ENCODE results near the gene ARL3.
A peak's percentile ranks its signal among the peaks of the same experiment; 100 is the strongest.

- TF ChIP-seq, protein P1, sequence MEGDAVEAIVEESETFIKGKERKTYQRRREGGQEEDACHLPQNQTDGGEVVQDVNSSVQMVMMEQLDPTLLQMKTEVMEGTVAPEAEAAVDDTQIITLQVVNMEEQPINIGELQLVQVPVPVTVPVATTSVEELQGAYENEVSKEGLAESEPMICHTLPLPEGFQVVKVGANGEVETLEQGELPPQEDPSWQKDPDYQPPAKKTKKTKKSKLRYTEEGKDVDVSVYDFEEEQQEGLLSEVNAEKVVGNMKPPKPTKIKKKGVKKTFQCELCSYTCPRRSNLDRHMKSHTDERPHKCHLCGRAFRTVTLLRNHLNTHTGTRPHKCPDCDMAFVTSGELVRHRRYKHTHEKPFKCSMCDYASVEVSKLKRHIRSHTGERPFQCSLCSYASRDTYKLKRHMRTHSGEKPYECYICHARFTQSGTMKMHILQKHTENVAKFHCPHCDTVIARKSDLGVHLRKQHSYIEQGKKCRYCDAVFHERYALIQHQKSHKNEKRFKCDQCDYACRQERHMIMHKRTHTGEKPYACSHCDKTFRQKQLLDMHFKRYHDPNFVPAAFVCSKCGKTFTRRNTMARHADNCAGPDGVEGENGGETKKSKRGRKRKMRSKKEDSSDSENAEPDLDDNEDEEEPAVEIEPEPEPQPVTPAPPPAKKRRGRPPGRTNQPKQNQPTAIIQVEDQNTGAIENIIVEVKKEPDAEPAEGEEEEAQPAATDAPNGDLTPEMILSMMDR (IDR thresholded peaks at IDR 0.05), result no peak; the same call in 1 of the 2 replicates
- TF ChIP-seq SIN3A (IDR thresholded peaks at IDR 0.05; ENCODE audit: borderline replicate concordance, insufficient read depth, low read depth, low read length), result peak; percentile 69
- TF ChIP-seq POLR2AphosphoS5 (IDR thresholded peaks at IDR 0.05; ENCODE audit: low read depth, low read length), result peak; percentile 76; the same call in 1 of the 2 replicates
- TF ChIP-seq, protein P2, sequence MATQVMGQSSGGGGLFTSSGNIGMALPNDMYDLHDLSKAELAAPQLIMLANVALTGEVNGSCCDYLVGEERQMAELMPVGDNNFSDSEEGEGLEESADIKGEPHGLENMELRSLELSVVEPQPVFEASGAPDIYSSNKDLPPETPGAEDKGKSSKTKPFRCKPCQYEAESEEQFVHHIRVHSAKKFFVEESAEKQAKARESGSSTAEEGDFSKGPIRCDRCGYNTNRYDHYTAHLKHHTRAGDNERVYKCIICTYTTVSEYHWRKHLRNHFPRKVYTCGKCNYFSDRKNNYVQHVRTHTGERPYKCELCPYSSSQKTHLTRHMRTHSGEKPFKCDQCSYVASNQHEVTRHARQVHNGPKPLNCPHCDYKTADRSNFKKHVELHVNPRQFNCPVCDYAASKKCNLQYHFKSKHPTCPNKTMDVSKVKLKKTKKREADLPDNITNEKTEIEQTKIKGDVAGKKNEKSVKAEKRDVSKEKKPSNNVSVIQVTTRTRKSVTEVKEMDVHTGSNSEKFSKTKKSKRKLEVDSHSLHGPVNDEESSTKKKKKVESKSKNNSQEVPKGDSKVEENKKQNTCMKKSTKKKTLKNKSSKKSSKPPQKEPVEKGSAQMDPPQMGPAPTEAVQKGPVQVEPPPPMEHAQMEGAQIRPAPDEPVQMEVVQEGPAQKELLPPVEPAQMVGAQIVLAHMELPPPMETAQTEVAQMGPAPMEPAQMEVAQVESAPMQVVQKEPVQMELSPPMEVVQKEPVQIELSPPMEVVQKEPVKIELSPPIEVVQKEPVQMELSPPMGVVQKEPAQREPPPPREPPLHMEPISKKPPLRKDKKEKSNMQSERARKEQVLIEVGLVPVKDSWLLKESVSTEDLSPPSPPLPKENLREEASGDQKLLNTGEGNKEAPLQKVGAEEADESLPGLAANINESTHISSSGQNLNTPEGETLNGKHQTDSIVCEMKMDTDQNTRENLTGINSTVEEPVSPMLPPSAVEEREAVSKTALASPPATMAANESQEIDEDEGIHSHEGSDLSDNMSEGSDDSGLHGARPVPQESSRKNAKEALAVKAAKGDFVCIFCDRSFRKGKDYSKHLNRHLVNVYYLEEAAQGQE (IDR thresholded peaks at IDR 0.05; ENCODE audit: insufficient read depth in 1 of 2, low read depth in 2 of 2, low read length in 1 of 2), result no peak
- peak; percentile 99 for TF ChIP-seq TCF7L2 (IDR thresholded peaks at IDR 0.05; ENCODE audit: low read depth, low read length)
These were observed 72.1 kb downstream of the ARL3 start for GRCh38 chr10:102641880-102642735.
